Panc1 (cell line): ENCODE measurements around the gene KRTAP5-1. TPM values are rescaled to one million over a fixed set of nuclear protein-coding genes. Genes with fewer than 3 reads are reported as not detected.

Experiments used
- ATAC-seq: fragments of 200-7000 bp; cut with Tn5 transposase; 2 replicates; pipeline ENCODE4 v1.9.1; 2020; ENCODE audit warnings: mild to moderate bottlenecking, moderate library complexity
- BruUV-seq: library from RNA; stranded (reverse); fragments of 400-500 nt; replicated peaks from 2 replicates; lab custom pipeline; 2021; lab: Mats Ljungman, UMichigan
- CTCF ChIA-PET: fragments of 300-600 bp; sonication (Branson Sonifier 250); formaldehyde crosslinking; loops from one replicate; lab custom pipeline; 2022; ENCODE audit warnings: antibody characterized with exemption; lab: Charles Lee
- POLR2A ChIA-PET: fragments of 300-600 bp; sonication (Branson Sonifier 250); formaldehyde crosslinking; loops from one replicate; lab custom pipeline; 2022; ENCODE audit warnings: antibody characterized with exemption; lab: Charles Lee
- DNase-seq: peaks from one replicate; pipeline ENCODE4 v3.0.0-alpha.2; 2010; ENCODE audit warnings: low read depth, low spot score
- H3K27ac ChIP-seq: 2 replicates; pipeline ENCODE4 v1.5.1; 2011; ENCODE audit warnings: mild to moderate bottlenecking, low read length, inconsistent platforms
- H3K27me3 ChIP-seq: fragments of 200-500 bp; sonication (Bioruptor generic); 2 replicates; pipeline ENCODE4 v1.6.0; 2014; ENCODE audit warnings: low read length, inconsistent platforms; ENCODE audit not compliant: control insufficient read depth, insufficient read depth
- H3K36me3 ChIP-seq: fragments of 200-500 bp; sonication (Bioruptor generic); 2 replicates; pipeline ENCODE4 v1.5.1; 2014; ENCODE audit warnings: inconsistent platforms, mild to moderate bottlenecking, low read length, moderate library complexity; ENCODE audit not compliant: control insufficient read depth, insufficient read depth
- H3K4me1 ChIP-seq: 2 replicates; pipeline ENCODE4 v1.5.1; 2011; ENCODE audit warnings: inconsistent platforms, mild to moderate bottlenecking, low read length, moderate library complexity; ENCODE audit not compliant: control insufficient read depth, insufficient read depth
- H3K4me3 ChIP-seq, 2 experiments: 2 replicates each; pipeline ENCODE4 v1.5.1; 2011 to 2012; ENCODE audit warnings: low read depth in 2 of 2, low read length in 2 of 2, mild to moderate bottlenecking in 2 of 2, inconsistent platforms in 1 of 2, moderate library complexity in 1 of 2
- H3K9me3 ChIP-seq: fragments of 200-500 bp; sonication (Bioruptor generic); 2 replicates; pipeline ENCODE4 v1.5.1; 2014; ENCODE audit warnings: low read depth, mild to moderate bottlenecking, inconsistent platforms, low read length, moderate library complexity; ENCODE audit not compliant: control insufficient read depth, insufficient read depth
- POLR2AphosphoS5 ChIP-seq: IDR thresholded peaks from 2 replicates; pipeline ENCODE4 v1.6.1; 2012; ENCODE audit warnings: mild to moderate bottlenecking, low read depth, low read length, moderate library complexity
- REST ChIP-seq, 2 experiments: IDR thresholded peaks; 2 replicates each; pipeline ENCODE4 v1.6.1; 2011 to 2012; ENCODE audit warnings: low read depth in 2 of 2, control low read depth in 1 of 2, low read length in 1 of 2, mild to moderate bottlenecking in 1 of 2, moderate library complexity in 1 of 2; ENCODE audit not compliant: insufficient read depth in 1 of 2
- SIN3A ChIP-seq: IDR thresholded peaks from 2 replicates; pipeline ENCODE4 v1.6.1; 2012; ENCODE audit warnings: low read depth, mild to moderate bottlenecking, low read length, moderate library complexity, borderline replicate concordance; ENCODE audit not compliant: insufficient read depth
- TCF7L2 ChIP-seq: IDR thresholded peaks from 2 replicates; pipeline ENCODE4 v1.6.1; 2011; ENCODE audit warnings: mild to moderate bottlenecking, low read depth, low read length, inconsistent platforms
- in situ Hi-C: cut with HindIII; loops from 2 replicates; pipeline ENCODE4 v1.10.0; 2016; ENCODE audit warnings: low sequenced_read_pairs, low pct_unique_long_range_greater_than_20kb
- intact Hi-C: fragments of 100-400 bp; cut with micrococcal nuclease; formaldehyde crosslinking; loops from one replicate; pipeline ENCODE4 v1.10.0; 2022; ENCODE audit not compliant: unreplicated experiment
- total RNA-seq: library from RNA; stranded (reverse); gene quantifications from one replicate; pipeline ENCODE4 v1.2.1, GENCODE V29; 2021; ENCODE audit not compliant: unreplicated experiment
- TF ChIP-seq, protein P1 (sequence below): fragments of 450-650 bp; IDR thresholded peaks from 2 replicates; pipeline ENCODE4 v1.5.1; 2017; ENCODE audit warnings: mild to moderate bottlenecking

KRTAP5-1 gene
- total RNA-seq, 1 experiment from 2014 or later: not detected

- no TSS peak for BruUV-seq
- DNase-seq (no peak), ATAC-seq (no peak)
- H3K36me3 ChIP-seq: no peaks in the 10 kb centered on the region
- TF ChIP-seq, protein P1, sequence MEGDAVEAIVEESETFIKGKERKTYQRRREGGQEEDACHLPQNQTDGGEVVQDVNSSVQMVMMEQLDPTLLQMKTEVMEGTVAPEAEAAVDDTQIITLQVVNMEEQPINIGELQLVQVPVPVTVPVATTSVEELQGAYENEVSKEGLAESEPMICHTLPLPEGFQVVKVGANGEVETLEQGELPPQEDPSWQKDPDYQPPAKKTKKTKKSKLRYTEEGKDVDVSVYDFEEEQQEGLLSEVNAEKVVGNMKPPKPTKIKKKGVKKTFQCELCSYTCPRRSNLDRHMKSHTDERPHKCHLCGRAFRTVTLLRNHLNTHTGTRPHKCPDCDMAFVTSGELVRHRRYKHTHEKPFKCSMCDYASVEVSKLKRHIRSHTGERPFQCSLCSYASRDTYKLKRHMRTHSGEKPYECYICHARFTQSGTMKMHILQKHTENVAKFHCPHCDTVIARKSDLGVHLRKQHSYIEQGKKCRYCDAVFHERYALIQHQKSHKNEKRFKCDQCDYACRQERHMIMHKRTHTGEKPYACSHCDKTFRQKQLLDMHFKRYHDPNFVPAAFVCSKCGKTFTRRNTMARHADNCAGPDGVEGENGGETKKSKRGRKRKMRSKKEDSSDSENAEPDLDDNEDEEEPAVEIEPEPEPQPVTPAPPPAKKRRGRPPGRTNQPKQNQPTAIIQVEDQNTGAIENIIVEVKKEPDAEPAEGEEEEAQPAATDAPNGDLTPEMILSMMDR: no peak
- TF ChIP-seq SIN3A: no peak
- no peak for TF ChIP-seq POLR2AphosphoS5
- no peak for TF ChIP-seq REST (IDR thresholded peaks at IDR 0.05; ENCODE audit: insufficient read depth in 1 of 2, low read depth in 2 of 2, low read length in 1 of 2)
- no peak for TF ChIP-seq TCF7L2
- ChIA-PET POLR2A (interaction anchor here (0.6 kb wide), 1 partner anchor 16 kb away, joined by 5 read pairs; no protein-coding TSS in a partner anchor), CTCF (interaction anchor here (0.8 to 1.0 kb wide), 3 partner anchors 23 to 25 kb away, joined by 3 to 4 read pairs (median 3); no protein-coding TSS in a partner anchor)
- H3K4me1 ChIP-seq: peaks cover 21% of the 10 kb centered on the region
- H3K9me3 ChIP-seq: no peaks in the 10 kb centered on the region
- in situ Hi-C loops (no loop called here), intact Hi-C loops (no loop called here)
- no peak overlapping the region for H3K27ac ChIP-seq
- H3K27me3 ChIP-seq: no peaks in the 10 kb centered on the region; the same call in 1 of the 2 replicates
- H3K4me3 ChIP-seq: no peak overlapping the region
Measured at GRCh38 chr11:1570001-1570453, 15.1 kb downstream of the KRTAP5-1 start.

- Histone ChIP-seq H3K27ac (no peak overlapping the region), H3K4me1 (peaks cover 21% of the 10 kb centered on the region), H3K27me3 (no peaks in the 10 kb centered on the region; the same call in 1 of the 2 replicates), H3K36me3 (no peaks in the 10 kb centered on the region), H3K4me3 (no peak overlapping the region), H3K9me3 (no peaks in the 10 kb centered on the region)
- DNase-seq (no peak), ATAC-seq (no peak)
- in situ Hi-C loops: no loop called here
- ChIA-PET CTCF (interaction anchor here (0.8 to 1.0 kb wide), 3 partner anchors 22 to 26 kb away, joined by 3 to 4 read pairs (median 3); no protein-coding TSS in a partner anchor), POLR2A (no interaction called here)
- BruUV-seq: no TSS peak
- intact Hi-C loops: no loop called here
- TF ChIP-seq POLR2AphosphoS5 (no peak), TCF7L2 (no peak), SIN3A (no peak), REST (IDR thresholded peaks at IDR 0.05; ENCODE audit: insufficient read depth in 1 of 2, low read depth in 2 of 2, low read length in 1 of 2) (no peak)
- TF ChIP-seq, protein P1: no peak
Measured at GRCh38 chr11:1569251-1569780, 15.8 kb downstream of the KRTAP5-1 start.
